Testis (tissue), 3 donors: Measurements from ENCODE around the gene DNAH6. TPM values are rescaled to one million over a fixed set of nuclear protein-coding genes. Genes with fewer than 3 reads are reported as not detected.
A peak's percentile ranks its signal among the peaks of the same experiment; 100 is the strongest.

Experiments
- DNase-seq: peaks from one replicate; pipeline ENCODE4 v3.0.0-alpha.2; 2019
- H3K27ac ChIP-seq, 2 donors: fragments of 200-600 bp; sonication (generic); one replicate each; pipeline ENCODE4 v1.5.1; 2019
- H3K27me3 ChIP-seq: fragments of 200-600 bp; sonication (generic); one replicate; pipeline ENCODE4 v1.5.1; 2019
- H3K36me3 ChIP-seq: fragments of 200-600 bp; sonication (generic); one replicate; pipeline ENCODE4 v1.5.1; 2017; ENCODE audit warnings: low read depth; ENCODE audit errors: missing control alignments
- H3K4me1 ChIP-seq: fragments of 200-600 bp; sonication (generic); one replicate; pipeline ENCODE4 v1.5.1; 2019
- H3K4me3 ChIP-seq, 2 donors: fragments of 200-600 bp; sonication (generic); one replicate each; pipeline ENCODE4 v1.5.1; 2017 to 2019
- H3K9me3 ChIP-seq: fragments of 200-600 bp; sonication (generic); one replicate; pipeline ENCODE4 v1.5.1; 2017
- POLR2A ChIP-seq: fragments of 450-650 bp; IDR thresholded peaks from one replicate; pipeline ENCODE4 v1.6.1; 2017; ENCODE audit warnings: antibody characterized with exemption, mild to moderate bottlenecking, moderate library complexity
- WGBS, 2 donors: methylation state at CpG; one replicate each; pipeline ENCODE4 v1.1.5; 2018; 5-methylcytosine and 5-hydroxymethylcytosine counted together
- intact Hi-C: fragments of 100-400 bp; cut with DNase I; formaldehyde crosslinking; loops from one replicate; pipeline ENCODE4 v1.15.1; 2023; ENCODE audit warnings: low total_unique reads
- polyA plus RNA-seq: library from polyadenylated mRNA; stranded (reverse); fragments of 350-450 nt; fragmentation: Illumina TruSeq; extraction: RNeasy Lipid Tissue Mini Kit (QIAGEN cat#74804); gene quantifications from one replicate; pipeline ENCODE4 v1.2.3, GENCODE V29; 2014; ENCODE audit warnings: low read depth, low replicate concordance; ENCODE audit not compliant: insufficient read depth
- total RNA-seq, 2 donors: library from RNA; depleted of rRNA; stranded (reverse); fragments of >200 nt; gene quantifications; one replicate each; pipeline ENCODE4 v1.2.3, GENCODE V29; 2016
- TF ChIP-seq, protein P1 (sequence below), 3 experiments: fragments of 450-650 bp in 2 of 3; fragments of 200-600 bp in 1 of 3; sonication (generic) in 1 of 3; IDR thresholded peaks; one replicate each; pipeline ENCODE4 v1.5.1; 2016 to 2019; ENCODE audit warnings: antibody characterized with exemption in 3 of 3, mild to moderate bottlenecking in 2 of 3, moderate library complexity in 1 of 3

The DNAH6 gene
- total and polyA plus RNA-seq, 3 donors from 2014 or later = 7.1 to 18.4 (median 11.8) TPM

GRCh38 chr2:84493514-84493913 lies 22.8 kb upstream of the DNAH6 start:
- Histone ChIP-seq H3K27me3 (no peaks in the 10 kb centered on the region), H3K4me1 (no peaks in the 10 kb centered on the region), H3K4me3 (no peak overlapping the region), H3K36me3 (no peaks in the 10 kb centered on the region), H3K9me3 (no peaks in the 10 kb centered on the region), H3K27ac (no peak overlapping the region)
- 71 to 77% methylated on average over 5 of the region's 5 CpGs for WGBS, 2 donors
- no peak for DNase-seq
- intact Hi-C loops = no loop called here
- TF ChIP-seq, protein P1, sequence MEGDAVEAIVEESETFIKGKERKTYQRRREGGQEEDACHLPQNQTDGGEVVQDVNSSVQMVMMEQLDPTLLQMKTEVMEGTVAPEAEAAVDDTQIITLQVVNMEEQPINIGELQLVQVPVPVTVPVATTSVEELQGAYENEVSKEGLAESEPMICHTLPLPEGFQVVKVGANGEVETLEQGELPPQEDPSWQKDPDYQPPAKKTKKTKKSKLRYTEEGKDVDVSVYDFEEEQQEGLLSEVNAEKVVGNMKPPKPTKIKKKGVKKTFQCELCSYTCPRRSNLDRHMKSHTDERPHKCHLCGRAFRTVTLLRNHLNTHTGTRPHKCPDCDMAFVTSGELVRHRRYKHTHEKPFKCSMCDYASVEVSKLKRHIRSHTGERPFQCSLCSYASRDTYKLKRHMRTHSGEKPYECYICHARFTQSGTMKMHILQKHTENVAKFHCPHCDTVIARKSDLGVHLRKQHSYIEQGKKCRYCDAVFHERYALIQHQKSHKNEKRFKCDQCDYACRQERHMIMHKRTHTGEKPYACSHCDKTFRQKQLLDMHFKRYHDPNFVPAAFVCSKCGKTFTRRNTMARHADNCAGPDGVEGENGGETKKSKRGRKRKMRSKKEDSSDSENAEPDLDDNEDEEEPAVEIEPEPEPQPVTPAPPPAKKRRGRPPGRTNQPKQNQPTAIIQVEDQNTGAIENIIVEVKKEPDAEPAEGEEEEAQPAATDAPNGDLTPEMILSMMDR (IDR thresholded peaks at IDR 0.05) = no peak
- no peak for TF ChIP-seq POLR2A

DNA sequence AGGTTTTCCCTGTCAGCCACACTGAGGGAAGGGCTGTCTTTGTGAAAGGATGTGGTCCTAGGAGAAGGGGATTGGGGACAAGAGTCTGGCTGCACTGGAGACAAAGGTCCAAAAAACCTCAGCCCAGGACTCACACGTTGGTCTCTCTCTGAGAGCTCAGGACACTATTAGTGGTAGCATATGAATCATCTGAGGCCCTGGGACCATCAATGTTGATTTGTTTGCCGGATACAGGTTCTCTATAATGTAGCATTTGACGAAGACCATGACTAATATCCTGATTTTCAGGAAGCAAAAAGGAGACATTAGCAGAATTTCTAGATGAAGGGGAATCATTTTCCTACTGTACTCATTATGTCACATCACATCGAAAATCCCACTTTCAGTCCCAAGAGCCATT lies 22.2 kb upstream of the DNAH6 start:
- intact Hi-C loops = no loop called here
- WGBS, 2 donors = 80 to 86% methylated on average over 4 of the region's 4 CpGs

DNA sequence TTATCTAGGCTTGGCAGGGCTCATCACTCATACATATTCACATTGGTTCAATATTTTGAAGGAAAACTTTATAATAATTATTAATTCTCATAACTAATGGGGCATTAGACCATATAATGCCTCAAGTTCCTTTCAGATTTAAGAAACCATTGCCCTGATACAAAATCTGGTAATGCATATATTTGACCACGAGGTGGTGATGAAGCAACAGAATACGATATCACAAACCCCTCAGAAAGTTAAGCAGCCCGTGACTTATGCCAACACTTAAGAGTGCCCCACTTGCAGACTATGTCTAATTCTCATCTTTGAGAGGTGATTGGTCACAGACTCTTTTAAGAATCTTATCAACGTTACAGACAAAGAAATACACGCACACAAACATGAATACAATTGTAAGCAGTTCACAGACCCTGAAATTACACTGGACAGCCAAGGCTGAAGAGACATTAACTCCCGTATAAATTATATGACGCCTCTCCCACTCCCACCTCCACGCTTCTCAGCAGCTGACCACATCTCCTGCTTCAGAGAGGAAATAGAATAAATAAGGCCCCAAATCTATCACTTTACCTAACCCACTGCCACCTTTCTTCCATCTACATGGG lies 20.7 kb upstream of the DNAH6 start:
- no peaks in the 10 kb centered on the region for H3K4me1 ChIP-seq
- no peaks in the 10 kb centered on the region for H3K27me3 ChIP-seq
- H3K9me3 ChIP-seq = no peaks in the 10 kb centered on the region
- H3K27ac ChIP-seq = no peak overlapping the region
- H3K4me3 ChIP-seq = no peak overlapping the region
- H3K36me3 ChIP-seq = no peaks in the 10 kb centered on the region
- no peak for TF ChIP-seq POLR2A
- TF ChIP-seq, protein P1 (IDR thresholded peaks at IDR 0.05) = peak; percentile 61 to 70 (median 67)
- WGBS, 2 donors = 34 to 36% methylated on average over 8 of the region's 8 CpGs
- intact Hi-C loops = no loop called here
- DNase-seq = no peak

More for the DNA sequence above, 22.2 kb upstream of the DNAH6 start:
- H3K9me3 ChIP-seq = no peaks in the 10 kb centered on the region
- no peaks in the 10 kb centered on the region for H3K27me3 ChIP-seq
- TF ChIP-seq, protein P1 (IDR thresholded peaks at IDR 0.05) = no peak
- H3K4me3 ChIP-seq = no peak overlapping the region
- H3K36me3 ChIP-seq = no peaks in the 10 kb centered on the region
- no peak overlapping the region for H3K27ac ChIP-seq
- no peaks in the 10 kb centered on the region for H3K4me1 ChIP-seq
- DNase-seq = no peak

DNA sequence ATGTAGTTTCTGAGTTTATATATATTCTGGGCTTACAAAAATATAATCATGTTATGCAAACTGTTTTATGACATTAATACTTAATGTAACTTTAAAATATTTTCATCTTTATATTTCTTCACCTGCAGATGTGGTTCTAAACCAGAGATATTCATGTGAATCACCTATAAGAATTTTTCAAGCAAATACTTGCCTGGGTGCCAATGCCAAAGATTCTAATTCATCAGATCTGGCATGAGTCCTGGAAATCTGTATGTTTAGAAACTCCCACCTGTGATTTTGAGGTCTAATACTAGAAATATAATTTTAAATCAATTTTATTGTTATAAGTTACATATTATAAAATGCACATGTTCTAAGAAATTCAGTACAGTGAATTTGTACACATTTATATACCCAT lies 19.9 kb upstream of the DNAH6 start:
- TF ChIP-seq, protein P1 (IDR thresholded peaks at IDR 0.05) = no peak
- no peak for TF ChIP-seq POLR2A
- Histone ChIP-seq H3K4me1 (no peaks in the 10 kb centered on the region), H3K4me3 (no peak overlapping the region), H3K36me3 (no peaks in the 10 kb centered on the region), H3K27ac (no peak overlapping the region), H3K27me3 (no peaks in the 10 kb centered on the region), H3K9me3 (no peaks in the 10 kb centered on the region)
- intact Hi-C loops = no loop called here
- DNase-seq = no peak

GRCh38 chr2:84497285-84497684 lies 19.0 kb upstream of the DNAH6 start:
- Histone ChIP-seq H3K4me1 (no peaks in the 10 kb centered on the region), H3K36me3 (no peaks in the 10 kb centered on the region), H3K27ac (no peak overlapping the region), H3K27me3 (no peaks in the 10 kb centered on the region), H3K4me3 (no peak overlapping the region), H3K9me3 (no peaks in the 10 kb centered on the region)
- TF ChIP-seq, protein P1 (IDR thresholded peaks at IDR 0.05) = no peak
- no peak for TF ChIP-seq POLR2A
- WGBS, 2 donors = 92 to 95% methylated on average over 3 of the region's 3 CpGs
- no peak for DNase-seq
- intact Hi-C loops = no loop called here
